ENCODE measurements around the gene FXYD7.

DNA sequence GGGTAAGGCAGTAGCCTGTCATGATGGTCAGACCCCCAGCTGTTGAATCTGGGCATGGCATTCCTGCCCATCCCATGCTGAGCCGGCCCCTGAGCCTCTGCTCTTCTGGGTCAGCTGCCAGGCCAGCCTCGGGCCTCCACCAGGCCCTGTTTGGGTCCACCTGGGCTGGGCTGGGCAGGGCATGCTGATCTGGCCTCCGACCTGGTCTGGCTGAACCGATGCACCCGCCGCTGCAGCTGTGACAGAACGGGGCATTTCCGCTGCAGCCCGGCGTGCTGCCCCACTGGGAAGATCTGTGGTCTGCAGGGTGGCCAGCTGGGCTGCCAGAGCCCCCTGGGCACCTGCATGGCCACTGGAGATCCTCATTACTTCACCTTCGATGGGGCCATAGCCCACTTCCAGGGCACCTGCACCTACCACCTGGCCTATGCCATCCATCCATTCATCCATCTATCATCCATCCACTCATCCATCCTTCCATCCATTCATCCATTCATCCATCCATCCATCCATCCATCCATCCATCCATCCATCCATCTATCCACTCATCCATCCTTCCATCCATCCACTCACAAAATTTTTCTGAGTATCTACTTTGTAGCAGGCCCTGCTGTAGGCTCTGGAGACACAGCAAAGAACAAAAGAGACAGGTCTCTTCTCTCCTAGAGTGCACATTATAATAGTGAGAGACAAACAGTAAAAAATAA is 49.0 kb upstream of the FXYD7 start:
- no peak for TF ChIP-seq HDAC3 (IDR thresholded peaks at IDR 0.05; ENCODE audit: borderline replicate concordance, partially characterized antibody)
- TF ChIP-seq, protein P1, sequence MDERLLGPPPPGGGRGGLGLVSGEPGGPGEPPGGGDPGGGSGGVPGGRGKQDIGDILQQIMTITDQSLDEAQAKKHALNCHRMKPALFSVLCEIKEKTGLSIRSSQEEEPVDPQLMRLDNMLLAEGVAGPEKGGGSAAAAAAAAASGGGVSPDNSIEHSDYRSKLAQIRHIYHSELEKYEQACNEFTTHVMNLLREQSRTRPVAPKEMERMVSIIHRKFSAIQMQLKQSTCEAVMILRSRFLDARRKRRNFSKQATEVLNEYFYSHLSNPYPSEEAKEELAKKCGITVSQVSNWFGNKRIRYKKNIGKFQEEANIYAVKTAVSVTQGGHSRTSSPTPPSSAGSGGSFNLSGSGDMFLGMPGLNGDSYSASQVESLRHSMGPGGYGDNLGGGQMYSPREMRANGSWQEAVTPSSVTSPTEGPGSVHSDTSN (CRISPR knock-in tag; IDR thresholded peaks at IDR 0.05; ENCODE audit: low read depth), result no peak
- TF ChIP-seq, protein P1 (tag; conservative IDR thresholded peaks at IDR 0.05; ENCODE audit: low read depth), result no peak
- no peak for TF ChIP-seq ZNF175 (CRISPR knock-in tag; IDR thresholded peaks at IDR 0.05; ENCODE audit: low read depth)
